ENCODE data around the gene UBC. TPM values are rescaled to one million over a fixed set of nuclear protein-coding genes. Genes with fewer than 3 reads are reported as not detected.

UBC gene
- total and polyA plus RNA-seq, 9 of the 15 experiments (the other 6 are each of a cell fraction or from before 2014, with no cell fraction given), result 533 to 1,153 (median 813) TPM

- TF ChIP-seq, protein P1, sequence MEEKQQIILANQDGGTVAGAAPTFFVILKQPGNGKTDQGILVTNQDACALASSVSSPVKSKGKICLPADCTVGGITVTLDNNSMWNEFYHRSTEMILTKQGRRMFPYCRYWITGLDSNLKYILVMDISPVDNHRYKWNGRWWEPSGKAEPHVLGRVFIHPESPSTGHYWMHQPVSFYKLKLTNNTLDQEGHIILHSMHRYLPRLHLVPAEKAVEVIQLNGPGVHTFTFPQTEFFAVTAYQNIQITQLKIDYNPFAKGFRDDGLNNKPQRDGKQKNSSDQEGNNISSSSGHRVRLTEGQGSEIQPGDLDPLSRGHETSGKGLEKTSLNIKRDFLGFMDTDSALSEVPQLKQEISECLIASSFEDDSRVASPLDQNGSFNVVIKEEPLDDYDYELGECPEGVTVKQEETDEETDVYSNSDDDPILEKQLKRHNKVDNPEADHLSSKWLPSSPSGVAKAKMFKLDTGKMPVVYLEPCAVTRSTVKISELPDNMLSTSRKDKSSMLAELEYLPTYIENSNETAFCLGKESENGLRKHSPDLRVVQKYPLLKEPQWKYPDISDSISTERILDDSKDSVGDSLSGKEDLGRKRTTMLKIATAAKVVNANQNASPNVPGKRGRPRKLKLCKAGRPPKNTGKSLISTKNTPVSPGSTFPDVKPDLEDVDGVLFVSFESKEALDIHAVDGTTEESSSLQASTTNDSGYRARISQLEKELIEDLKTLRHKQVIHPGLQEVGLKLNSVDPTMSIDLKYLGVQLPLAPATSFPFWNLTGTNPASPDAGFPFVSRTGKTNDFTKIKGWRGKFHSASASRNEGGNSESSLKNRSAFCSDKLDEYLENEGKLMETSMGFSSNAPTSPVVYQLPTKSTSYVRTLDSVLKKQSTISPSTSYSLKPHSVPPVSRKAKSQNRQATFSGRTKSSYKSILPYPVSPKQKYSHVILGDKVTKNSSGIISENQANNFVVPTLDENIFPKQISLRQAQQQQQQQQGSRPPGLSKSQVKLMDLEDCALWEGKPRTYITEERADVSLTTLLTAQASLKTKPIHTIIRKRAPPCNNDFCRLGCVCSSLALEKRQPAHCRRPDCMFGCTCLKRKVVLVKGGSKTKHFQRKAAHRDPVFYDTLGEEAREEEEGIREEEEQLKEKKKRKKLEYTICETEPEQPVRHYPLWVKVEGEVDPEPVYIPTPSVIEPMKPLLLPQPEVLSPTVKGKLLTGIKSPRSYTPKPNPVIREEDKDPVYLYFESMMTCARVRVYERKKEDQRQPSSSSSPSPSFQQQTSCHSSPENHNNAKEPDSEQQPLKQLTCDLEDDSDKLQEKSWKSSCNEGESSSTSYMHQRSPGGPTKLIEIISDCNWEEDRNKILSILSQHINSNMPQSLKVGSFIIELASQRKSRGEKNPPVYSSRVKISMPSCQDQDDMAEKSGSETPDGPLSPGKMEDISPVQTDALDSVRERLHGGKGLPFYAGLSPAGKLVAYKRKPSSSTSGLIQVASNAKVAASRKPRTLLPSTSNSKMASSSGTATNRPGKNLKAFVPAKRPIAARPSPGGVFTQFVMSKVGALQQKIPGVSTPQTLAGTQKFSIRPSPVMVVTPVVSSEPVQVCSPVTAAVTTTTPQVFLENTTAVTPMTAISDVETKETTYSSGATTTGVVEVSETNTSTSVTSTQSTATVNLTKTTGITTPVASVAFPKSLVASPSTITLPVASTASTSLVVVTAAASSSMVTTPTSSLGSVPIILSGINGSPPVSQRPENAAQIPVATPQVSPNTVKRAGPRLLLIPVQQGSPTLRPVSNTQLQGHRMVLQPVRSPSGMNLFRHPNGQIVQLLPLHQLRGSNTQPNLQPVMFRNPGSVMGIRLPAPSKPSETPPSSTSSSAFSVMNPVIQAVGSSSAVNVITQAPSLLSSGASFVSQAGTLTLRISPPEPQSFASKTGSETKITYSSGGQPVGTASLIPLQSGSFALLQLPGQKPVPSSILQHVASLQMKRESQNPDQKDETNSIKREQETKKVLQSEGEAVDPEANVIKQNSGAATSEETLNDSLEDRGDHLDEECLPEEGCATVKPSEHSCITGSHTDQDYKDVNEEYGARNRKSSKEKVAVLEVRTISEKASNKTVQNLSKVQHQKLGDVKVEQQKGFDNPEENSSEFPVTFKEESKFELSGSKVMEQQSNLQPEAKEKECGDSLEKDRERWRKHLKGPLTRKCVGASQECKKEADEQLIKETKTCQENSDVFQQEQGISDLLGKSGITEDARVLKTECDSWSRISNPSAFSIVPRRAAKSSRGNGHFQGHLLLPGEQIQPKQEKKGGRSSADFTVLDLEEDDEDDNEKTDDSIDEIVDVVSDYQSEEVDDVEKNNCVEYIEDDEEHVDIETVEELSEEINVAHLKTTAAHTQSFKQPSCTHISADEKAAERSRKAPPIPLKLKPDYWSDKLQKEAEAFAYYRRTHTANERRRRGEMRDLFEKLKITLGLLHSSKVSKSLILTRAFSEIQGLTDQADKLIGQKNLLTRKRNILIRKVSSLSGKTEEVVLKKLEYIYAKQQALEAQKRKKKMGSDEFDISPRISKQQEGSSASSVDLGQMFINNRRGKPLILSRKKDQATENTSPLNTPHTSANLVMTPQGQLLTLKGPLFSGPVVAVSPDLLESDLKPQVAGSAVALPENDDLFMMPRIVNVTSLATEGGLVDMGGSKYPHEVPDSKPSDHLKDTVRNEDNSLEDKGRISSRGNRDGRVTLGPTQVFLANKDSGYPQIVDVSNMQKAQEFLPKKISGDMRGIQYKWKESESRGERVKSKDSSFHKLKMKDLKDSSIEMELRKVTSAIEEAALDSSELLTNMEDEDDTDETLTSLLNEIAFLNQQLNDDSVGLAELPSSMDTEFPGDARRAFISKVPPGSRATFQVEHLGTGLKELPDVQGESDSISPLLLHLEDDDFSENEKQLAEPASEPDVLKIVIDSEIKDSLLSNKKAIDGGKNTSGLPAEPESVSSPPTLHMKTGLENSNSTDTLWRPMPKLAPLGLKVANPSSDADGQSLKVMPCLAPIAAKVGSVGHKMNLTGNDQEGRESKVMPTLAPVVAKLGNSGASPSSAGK (IDR thresholded peaks at IDR 0.05), result no peak
- TF ChIP-seq BACH1 (tag; IDR thresholded peaks at IDR 0.05), result no peak
- no peak for TF ChIP-seq MLLT1 (IDR thresholded peaks at IDR 0.05)
- TF ChIP-seq TBP (optimal IDR thresholded peaks at IDR 0.05; ENCODE audit: low read depth, low read length), result no peak
- TF ChIP-seq MITF (IDR thresholded peaks at IDR 0.05), result no peak
Observed at GRCh38 chr12:124953689-124954405, 39.4 kb upstream of the UBC start (continued).

Data from K562 (cell line).